ENCODE results near the gene SLAMF7.
"Not testable (repeated sequence)": the region's sequence is repeated elsewhere in the genome, so short reads cannot be mapped to it uniquely, and the experiment has no call there.

The SLAMF7 gene

GRCh38 chr1:160739098-160739511, at the start of gene SLAMF7:
Gene SLAMF7, plus strand, starts transcription at chr1:160739247. Its CDS starts 55 bp downstream, at chr1:160739302.
- Histone ChIP-seq H3K27me3 (ENCODE audit: insufficient read depth, low read length) (no peaks in the 10 kb centered on the region), H3K4me3 (ENCODE audit: low read length) (no peak within 1 kb of the TSS), H3K4me1 (ENCODE audit: insufficient read depth, low read length) (no peaks in the 10 kb centered on the region), H3K9me3 (ENCODE audit: low read length) (no peaks in the 10 kb centered on the region), H3K36me3 (ENCODE audit: insufficient read depth, low read length) (no peaks in the 10 kb centered on the region), H2AFZ (ENCODE audit: low read depth, low read length) (no peak within 1 kb of the TSS)

GRCh38 chr1:160692390-160692789, 46.7 kb upstream of the SLAMF7 start:
- H3K4me3 ChIP-seq (ENCODE audit: low read length); H3K36me3 ChIP-seq (ENCODE audit: insufficient read depth, low read length): not testable (repeated sequence)

GRCh38 chr1:160702100-160702499, 36.9 kb upstream of the SLAMF7 start:
- Histone ChIP-seq H2AFZ (ENCODE audit: low read depth, low read length) (no peak overlapping the region), H3K9me3 (ENCODE audit: low read length) (no peaks in the 10 kb centered on the region), H3K4me3 (ENCODE audit: low read length) (no peak overlapping the region), H3K27me3 (ENCODE audit: insufficient read depth, low read length) (peaks cover 6% of the 10 kb centered on the region), H3K4me1 (ENCODE audit: insufficient read depth, low read length) (no peaks in the 10 kb centered on the region), H3K36me3 (ENCODE audit: insufficient read depth, low read length) (no peaks in the 10 kb centered on the region)

More at GRCh38 chr1:160692390-160692789, 46.7 kb upstream of the SLAMF7 start:
- not testable (repeated sequence) for H3K9me3 ChIP-seq (ENCODE audit: low read length); H2AFZ ChIP-seq (ENCODE audit: low read depth, low read length); H3K4me1 ChIP-seq (ENCODE audit: insufficient read depth, low read length)
- H3K27me3 ChIP-seq (ENCODE audit: insufficient read depth, low read length): peaks cover 10% of the 10 kb centered on the region

GRCh38 chr1:160704250-160704649, 34.8 kb upstream of the SLAMF7 start:
- H3K36me3 ChIP-seq (ENCODE audit: insufficient read depth, low read length): no peaks in the 10 kb centered on the region
- H3K9me3 ChIP-seq (ENCODE audit: low read length): no peaks in the 10 kb centered on the region
- H3K27me3 ChIP-seq (ENCODE audit: insufficient read depth, low read length): peaks cover 8% of the 10 kb centered on the region
- H3K4me3 ChIP-seq (ENCODE audit: low read length): no peak overlapping the region
- no peaks in the 10 kb centered on the region for H3K4me1 ChIP-seq (ENCODE audit: insufficient read depth, low read length)
- H2AFZ ChIP-seq (ENCODE audit: low read depth, low read length): no peak overlapping the region

GRCh38 chr1:160705212-160705621, 33.8 kb upstream of the SLAMF7 start:
- H3K36me3 ChIP-seq (ENCODE audit: insufficient read depth, low read length); H3K27me3 ChIP-seq (ENCODE audit: insufficient read depth, low read length); H3K4me1 ChIP-seq (ENCODE audit: insufficient read depth, low read length); H3K9me3 ChIP-seq (ENCODE audit: low read length); H2AFZ ChIP-seq (ENCODE audit: low read depth, low read length); H3K4me3 ChIP-seq (ENCODE audit: low read length): not testable (repeated sequence)

- Histone ChIP-seq H3K4me1 (ENCODE audit: insufficient read depth, low read length) (no peaks in the 10 kb centered on the region), H3K36me3 (ENCODE audit: insufficient read depth, low read length) (no peaks in the 10 kb centered on the region), H3K9me3 (ENCODE audit: low read length) (no peaks in the 10 kb centered on the region), H3K4me3 (ENCODE audit: low read length) (no peak overlapping the region), H2AFZ (ENCODE audit: low read depth, low read length) (no peak overlapping the region), H3K27me3 (ENCODE audit: insufficient read depth, low read length) (peaks cover 8% of the 10 kb centered on the region)
These were observed 33.3 kb upstream of the SLAMF7 start for GRCh38 chr1:160705742-160706141.

GRCh38 chr1:160706526-160707235, 32.4 kb upstream of the SLAMF7 start:
- Histone ChIP-seq H2AFZ (ENCODE audit: low read depth, low read length) (no peak overlapping the region), H3K36me3 (ENCODE audit: insufficient read depth, low read length) (no peaks in the 10 kb centered on the region), H3K27me3 (ENCODE audit: insufficient read depth, low read length) (peaks cover 8% of the 10 kb centered on the region), H3K9me3 (ENCODE audit: low read length) (no peaks in the 10 kb centered on the region), H3K4me1 (ENCODE audit: insufficient read depth, low read length) (no peaks in the 10 kb centered on the region), H3K4me3 (ENCODE audit: low read length) (no peak overlapping the region)

GRCh38 chr1:160707236-160708064, 31.6 kb upstream of the SLAMF7 start:
- Histone ChIP-seq H3K27me3 (ENCODE audit: insufficient read depth, low read length) (peaks cover 8% of the 10 kb centered on the region), H3K4me3 (ENCODE audit: low read length) (no peak overlapping the region)

GRCh38 chr1:160708118-160708517, 30.9 kb upstream of the SLAMF7 start:
- no peak overlapping the region for H3K4me3 ChIP-seq (ENCODE audit: low read length)
- no peaks in the 10 kb centered on the region for H3K36me3 ChIP-seq (ENCODE audit: insufficient read depth, low read length)
- H3K9me3 ChIP-seq (ENCODE audit: low read length): no peaks in the 10 kb centered on the region
- no peak overlapping the region for H2AFZ ChIP-seq (ENCODE audit: low read depth, low read length)
- no peaks in the 10 kb centered on the region for H3K4me1 ChIP-seq (ENCODE audit: insufficient read depth, low read length)
- H3K27me3 ChIP-seq (ENCODE audit: insufficient read depth, low read length): peaks cover 8% of the 10 kb centered on the region

More at GRCh38 chr1:160707236-160708064, 31.6 kb upstream of the SLAMF7 start:
- Histone ChIP-seq H3K36me3 (ENCODE audit: insufficient read depth, low read length) (no peaks in the 10 kb centered on the region), H3K4me1 (ENCODE audit: insufficient read depth, low read length) (no peaks in the 10 kb centered on the region), H3K9me3 (ENCODE audit: low read length) (no peaks in the 10 kb centered on the region), H2AFZ (ENCODE audit: low read depth, low read length) (no peak overlapping the region)

- no peaks in the 10 kb centered on the region for H3K9me3 ChIP-seq (ENCODE audit: low read length)
- H3K27me3 ChIP-seq (ENCODE audit: insufficient read depth, low read length): peaks cover 3% of the 10 kb centered on the region
- no peaks in the 10 kb centered on the region for H3K36me3 ChIP-seq (ENCODE audit: insufficient read depth, low read length)
- H2AFZ ChIP-seq (ENCODE audit: low read depth, low read length): no peak overlapping the region
- H3K4me3 ChIP-seq (ENCODE audit: low read length): no peak overlapping the region
- H3K4me1 ChIP-seq (ENCODE audit: insufficient read depth, low read length): no peaks in the 10 kb centered on the region
These were observed 30.2 kb upstream of the SLAMF7 start for GRCh38 chr1:160708801-160709200.

GRCh38 chr1:160709715-160710114, 29.3 kb upstream of the SLAMF7 start:
- Histone ChIP-seq H2AFZ (ENCODE audit: low read depth, low read length) (no peak overlapping the region), H3K36me3 (ENCODE audit: insufficient read depth, low read length) (no peaks in the 10 kb centered on the region), H3K4me3 (ENCODE audit: low read length) (no peak overlapping the region), H3K9me3 (ENCODE audit: low read length) (no peaks in the 10 kb centered on the region), H3K27me3 (ENCODE audit: insufficient read depth, low read length) (peaks cover 2% of the 10 kb centered on the region), H3K4me1 (ENCODE audit: insufficient read depth, low read length) (no peaks in the 10 kb centered on the region)

GRCh38 chr1:160710517-160711252, 28.4 kb upstream of the SLAMF7 start:
- Histone ChIP-seq H3K4me1 (ENCODE audit: insufficient read depth, low read length) (no peaks in the 10 kb centered on the region), H3K9me3 (ENCODE audit: low read length) (no peaks in the 10 kb centered on the region)

GRCh38 chr1:160711276-160711601, 27.8 kb upstream of the SLAMF7 start:
- Histone ChIP-seq H3K9me3 (ENCODE audit: low read length) (no peaks in the 10 kb centered on the region), H3K4me3 (ENCODE audit: low read length) (no peak overlapping the region), H2AFZ (ENCODE audit: low read depth, low read length) (no peak overlapping the region), H3K36me3 (ENCODE audit: insufficient read depth, low read length) (no peaks in the 10 kb centered on the region), H3K27me3 (ENCODE audit: insufficient read depth, low read length) (peaks cover 2% of the 10 kb centered on the region), H3K4me1 (ENCODE audit: insufficient read depth, low read length) (no peaks in the 10 kb centered on the region)

More at GRCh38 chr1:160710517-160711252, 28.4 kb upstream of the SLAMF7 start:
- no peak overlapping the region for H3K4me3 ChIP-seq (ENCODE audit: low read length)
- no peak overlapping the region for H2AFZ ChIP-seq (ENCODE audit: low read depth, low read length)
- H3K27me3 ChIP-seq (ENCODE audit: insufficient read depth, low read length): peaks cover 2% of the 10 kb centered on the region
- no peaks in the 10 kb centered on the region for H3K36me3 ChIP-seq (ENCODE audit: insufficient read depth, low read length)
